Left kidney (tissue), 8 donors: Measurements from ENCODE around the gene SLC8A1. TPM values are rescaled to one million over a fixed set of nuclear protein-coding genes. Genes with fewer than 3 reads are reported as not detected.

ENCODE experiments used
- DNase-seq: peaks from one replicate; pipeline ENCODE4 v3.0.0-alpha.2; 2013
- long read RNA-seq, 8 donors: transcript quantifications; one replicate each; lab custom pipeline, GENCODE V29; 2026
- polyA plus RNA-seq: library from polyadenylated mRNA; unstranded; fragments of 120-200 nt; gene quantifications from one replicate; pipeline ENCODE4 v1.2.1, GENCODE V29; 2013; ENCODE audit not compliant: insufficient read length

SLC8A1 gene
- 73.0 TPM for polyA plus RNA-seq
- long read RNA-seq, donor 1, partial matches to known transcripts, result 18 of 20 reads
- long read RNA-seq, donor 1, other reads (novel, unspliced or antisense), result 0 of 20 reads
- long read RNA-seq, donor 2, partial matches to known transcripts, result 7 of 7 reads
- long read RNA-seq, donor 2, other reads (novel, unspliced or antisense), result 0 of 7 reads
- long read RNA-seq, donor 3, partial matches to known transcripts, result 0 of 1 reads
- long read RNA-seq, donor 3, other reads (novel, unspliced or antisense), result 0 of 1 reads
- long read RNA-seq, donor 4, result 0 reads
- long read RNA-seq, donor 5, partial matches to known transcripts, result 0 of 3 reads
- long read RNA-seq, donor 5, other reads (novel, unspliced or antisense), result 0 of 3 reads
- long read RNA-seq, donor 6, partial matches to known transcripts, result 6 of 14 reads
- long read RNA-seq, donor 6, other reads (novel, unspliced or antisense), result 7 of 14 reads
- long read RNA-seq, donor 7, partial matches to known transcripts, result 8 of 13 reads
- long read RNA-seq, donor 7, other reads (novel, unspliced or antisense), result 5 of 13 reads
- long read RNA-seq, donor 8, result 0 reads

GRCh38 chr2:40451918-40452605 lies at the start of gene SLC8A1:
Gene SLC8A1, minus strand, starts transcription at chr2:40452090.
- DNase-seq, result peak; percentile 50

DNA sequence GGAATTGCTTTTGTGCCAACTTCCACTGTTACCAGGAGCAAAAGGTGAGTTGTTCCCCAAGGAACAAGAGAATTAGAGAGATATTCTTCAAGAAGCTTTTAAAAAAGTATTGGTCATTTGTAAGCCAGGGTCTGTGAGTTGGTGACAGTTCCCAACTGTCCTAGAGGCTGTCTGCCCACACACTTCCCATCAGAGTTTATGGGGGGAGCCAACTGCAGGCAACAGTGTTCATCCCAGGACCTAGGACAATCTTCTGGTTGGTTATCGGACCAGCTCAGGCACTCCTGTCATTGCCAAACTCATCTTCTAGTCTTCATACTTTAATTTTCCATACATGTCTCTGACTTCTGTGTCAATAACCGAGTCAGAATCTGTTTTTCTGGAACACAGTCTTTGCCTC lies 47.5 kb upstream of the SLC8A1 start:
- no peak for DNase-seq

- no peak for DNase-seq
Observed at GRCh38 chr2:40497251-40497859, 45.5 kb upstream of the SLC8A1 start.

- no peak for DNase-seq
Observed at GRCh38 chr2:40489678-40489960, 37.7 kb upstream of the SLC8A1 start.

DNA sequence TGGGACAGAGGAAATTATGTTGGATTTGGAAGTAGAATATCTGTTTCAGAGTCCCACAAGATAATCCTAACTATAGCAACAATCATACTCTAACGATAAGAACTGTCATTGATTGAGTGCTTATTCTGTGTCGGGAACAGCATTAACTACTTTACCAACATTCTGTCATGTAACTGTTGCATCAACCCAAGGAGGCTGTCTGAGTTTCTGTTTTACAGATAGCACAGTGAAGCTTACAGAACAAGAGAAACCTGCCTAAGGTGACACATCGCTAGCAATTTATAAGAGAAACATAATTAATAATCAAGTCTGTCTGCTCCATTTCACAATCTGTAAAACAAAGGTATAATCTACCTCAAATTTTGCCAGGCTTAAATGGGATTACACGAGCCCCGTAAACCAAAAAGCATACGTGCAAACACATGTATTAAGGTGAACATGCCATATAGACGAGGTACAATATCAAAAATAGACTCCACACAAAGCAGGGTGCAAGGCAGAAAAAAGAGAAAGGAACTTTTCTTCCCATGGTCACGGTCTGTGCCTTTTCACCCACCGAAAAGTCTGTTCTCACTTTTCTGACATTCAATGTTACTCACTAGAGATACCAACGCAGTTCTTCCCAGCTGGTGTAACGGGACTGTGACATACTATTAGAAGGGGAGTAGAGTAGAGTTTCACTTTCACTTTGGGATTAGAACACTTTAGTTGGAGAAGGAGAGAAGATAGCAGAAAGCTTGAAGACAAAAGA lies 37.2 kb upstream of the SLC8A1 start:
- peak; percentile 36 for DNase-seq

DNA sequence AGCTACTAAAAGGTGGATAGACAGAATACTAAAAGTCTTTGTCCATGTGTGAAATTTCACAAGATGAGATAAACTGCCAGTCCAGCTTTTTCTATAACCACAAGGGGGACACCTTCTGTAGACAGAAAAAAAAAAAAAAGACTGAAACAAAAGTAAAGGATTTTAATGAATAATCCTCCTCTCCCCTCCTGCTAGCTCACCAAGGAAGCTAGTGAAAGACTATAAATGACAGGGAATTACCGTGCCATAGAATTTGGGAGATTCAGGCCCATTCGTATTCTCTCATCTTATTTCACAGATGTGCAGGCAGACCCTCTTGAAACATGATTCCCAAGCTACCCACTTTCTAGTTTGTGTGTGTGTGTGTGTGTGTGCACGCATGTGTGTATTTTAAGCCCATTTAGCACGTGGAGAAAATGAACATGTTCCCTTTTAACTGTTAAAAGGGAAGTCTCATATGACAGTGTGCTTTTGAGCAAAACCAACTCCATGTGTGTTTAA lies 36.3 kb upstream of the SLC8A1 start:
- DNase-seq, result peak; percentile 41

- DNase-seq, result peak; percentile 25
Observed at GRCh38 chr2:40487602-40488001, 35.7 kb upstream of the SLC8A1 start.

DNA sequence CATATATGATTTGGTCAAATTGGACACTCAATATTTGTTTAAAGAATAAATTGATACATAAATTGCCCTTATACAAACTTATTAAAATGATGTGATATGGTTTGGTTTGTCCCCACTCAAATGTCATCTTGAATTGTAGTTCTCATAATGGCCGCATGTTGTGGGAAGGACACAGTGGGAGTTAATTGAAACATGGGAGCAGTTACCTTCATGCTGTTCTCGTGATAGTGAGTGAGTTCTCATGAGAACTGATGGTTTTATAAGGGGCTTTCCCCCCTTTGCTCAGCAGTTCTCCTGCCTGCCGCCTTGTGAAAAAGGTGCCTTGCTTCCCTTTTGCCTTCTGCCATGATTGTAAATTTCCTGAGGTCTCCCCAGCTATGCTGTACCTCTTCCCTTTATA lies 34.0 kb upstream of the SLC8A1 start:
- no peak for DNase-seq

DNA sequence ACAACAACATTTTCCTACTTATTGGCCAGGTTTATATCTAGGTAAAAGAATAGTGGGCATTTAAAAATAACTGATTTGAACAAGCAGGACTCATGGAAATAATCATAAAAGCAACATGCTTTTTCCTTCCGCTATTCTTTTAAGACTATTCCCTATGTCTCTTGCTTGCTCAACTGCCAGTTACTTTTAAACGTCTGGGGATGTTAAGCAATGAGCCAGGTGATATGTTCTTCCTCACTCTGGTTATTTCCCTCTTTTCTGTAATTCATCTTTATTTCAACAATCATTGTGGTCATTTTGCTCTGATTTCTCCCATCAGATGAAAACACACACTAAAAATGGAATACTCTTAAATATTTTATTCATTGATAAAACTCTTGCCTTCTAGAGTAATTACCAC lies 33.4 kb upstream of the SLC8A1 start:
- DNase-seq, result no peak

DNA sequence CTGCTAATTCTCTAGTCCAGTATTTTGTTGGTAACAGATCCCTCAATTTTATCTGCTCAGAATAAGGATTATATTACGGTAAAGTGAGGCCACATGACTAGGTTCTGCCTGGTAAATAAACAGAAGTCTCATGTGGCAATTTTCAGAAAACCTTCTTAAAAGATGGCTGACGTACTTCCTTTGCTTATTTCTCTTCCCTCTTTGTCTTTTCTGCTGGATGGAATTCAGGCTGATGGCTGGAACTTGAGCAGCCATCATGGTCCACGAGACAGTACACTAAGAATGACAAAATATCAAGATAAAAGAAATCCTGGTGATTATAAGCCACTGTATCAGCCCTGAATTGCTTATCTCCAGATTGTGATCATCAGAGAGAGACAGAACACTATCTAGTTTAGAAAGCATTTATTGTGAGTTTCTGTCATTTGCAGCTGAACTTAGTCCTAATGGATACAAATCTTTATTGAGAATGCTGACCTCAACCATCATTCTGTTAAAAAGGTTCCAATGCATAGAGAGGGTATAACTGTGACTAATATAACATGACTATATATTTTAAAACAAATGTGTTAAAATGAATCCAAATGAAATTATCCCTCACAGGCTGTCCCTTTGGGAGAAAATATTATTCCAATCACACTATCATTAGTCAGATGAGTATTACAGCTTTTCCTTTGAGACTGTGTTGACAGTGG lies 31.8 kb upstream of the SLC8A1 start:
- DNase-seq, result no peak

DNA sequence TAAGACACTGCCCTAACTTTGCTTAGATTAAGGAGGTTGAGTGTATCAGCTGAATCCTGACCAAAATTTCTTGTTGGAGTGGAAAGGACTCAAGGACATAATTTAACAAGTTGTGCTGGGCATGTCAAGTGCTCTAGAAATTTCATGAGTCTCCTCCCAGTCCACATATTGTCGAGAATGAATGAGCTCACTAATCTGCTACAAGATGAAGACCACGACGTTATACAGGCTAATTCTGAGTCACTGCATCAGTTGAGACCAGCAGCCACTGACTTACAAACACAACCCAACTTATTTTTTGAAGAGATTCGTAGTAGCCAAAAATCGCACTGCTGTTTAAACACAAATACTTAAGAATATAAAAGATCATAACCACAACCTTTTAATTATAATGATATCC lies 28.7 kb upstream of the SLC8A1 start:
- no peak for DNase-seq

DNA sequence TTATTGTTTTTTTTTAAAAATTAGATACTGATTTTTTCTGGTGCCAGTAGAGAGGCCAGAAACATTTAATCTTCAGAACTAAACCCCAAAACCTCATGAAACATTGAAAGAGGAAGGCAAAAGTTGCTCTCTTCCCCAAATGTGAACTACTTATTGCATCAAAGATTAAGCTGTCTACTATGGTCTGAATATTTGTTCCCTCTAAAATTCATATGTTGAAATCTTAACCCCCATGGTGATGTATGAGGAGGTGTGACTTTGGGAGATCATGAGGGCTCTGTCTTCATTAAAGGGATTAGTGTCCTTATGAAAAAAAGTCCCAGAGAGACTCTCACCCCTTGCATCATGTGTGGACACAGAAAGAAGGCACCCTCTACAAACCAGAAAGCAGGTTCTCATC lies 28.2 kb upstream of the SLC8A1 start:
- DNase-seq, result no peak

DNA sequence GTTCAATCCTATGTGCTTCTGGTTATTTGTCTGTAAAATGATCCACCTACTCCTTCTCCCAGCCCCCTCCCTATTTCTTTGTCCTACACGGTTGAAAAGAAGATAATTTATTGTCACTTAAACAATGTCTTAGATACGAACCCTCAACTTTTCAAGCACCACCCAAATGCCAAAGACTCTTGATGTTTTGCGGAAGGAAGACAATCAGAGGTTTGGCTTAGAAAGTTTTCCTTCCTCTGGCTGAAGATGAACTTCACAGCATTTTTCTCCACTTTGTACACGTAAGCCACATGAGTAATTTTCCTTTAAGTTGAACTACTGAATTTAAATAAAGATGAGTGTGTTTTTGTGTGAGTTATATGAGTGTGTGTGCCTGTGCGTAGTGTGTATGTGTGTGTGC lies 25.5 kb upstream of the SLC8A1 start:
- no peak for DNase-seq

GRCh38 chr2:40476436-40476835 lies 24.5 kb upstream of the SLC8A1 start:
- no peak for DNase-seq

DNA sequence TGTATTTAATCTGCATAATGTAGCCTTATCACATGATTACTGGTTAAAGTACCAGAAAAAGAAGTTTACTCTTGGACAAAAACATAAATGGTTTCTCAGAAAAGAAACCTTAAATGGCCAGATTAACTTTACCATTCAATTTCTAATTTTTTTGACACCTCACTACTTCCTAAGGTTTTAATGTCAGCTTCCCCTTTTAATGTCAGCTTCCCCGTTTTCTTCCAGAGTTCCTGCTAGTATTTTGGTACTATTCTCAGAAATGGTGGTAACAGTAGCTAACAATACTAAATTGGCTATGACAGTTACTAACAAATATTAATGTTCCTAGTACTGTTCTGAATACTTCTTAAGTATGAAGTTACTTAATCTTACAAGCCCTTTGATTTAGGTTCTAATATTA lies 22.4 kb upstream of the SLC8A1 start:
- no peak for DNase-seq

DNA sequence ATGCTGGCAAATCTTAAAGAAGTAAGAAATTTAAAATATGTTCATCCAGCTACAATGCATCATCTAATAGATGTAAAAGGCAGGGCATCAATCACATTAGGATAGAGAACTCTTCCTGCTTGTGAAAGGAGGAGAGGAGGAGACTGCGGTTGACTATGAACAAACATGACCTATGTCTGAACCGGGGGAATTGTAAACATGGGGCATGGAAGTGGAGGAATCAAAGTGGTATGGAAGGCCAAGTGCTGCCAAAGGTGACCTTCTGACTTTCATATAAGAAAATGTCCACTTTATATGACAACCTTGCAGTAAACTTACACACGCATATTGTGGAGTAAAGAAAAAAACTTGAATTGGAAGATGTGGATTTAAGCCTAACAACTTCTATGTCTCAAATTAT lies 20.0 kb upstream of the SLC8A1 start:
- no peak for DNase-seq

DNA sequence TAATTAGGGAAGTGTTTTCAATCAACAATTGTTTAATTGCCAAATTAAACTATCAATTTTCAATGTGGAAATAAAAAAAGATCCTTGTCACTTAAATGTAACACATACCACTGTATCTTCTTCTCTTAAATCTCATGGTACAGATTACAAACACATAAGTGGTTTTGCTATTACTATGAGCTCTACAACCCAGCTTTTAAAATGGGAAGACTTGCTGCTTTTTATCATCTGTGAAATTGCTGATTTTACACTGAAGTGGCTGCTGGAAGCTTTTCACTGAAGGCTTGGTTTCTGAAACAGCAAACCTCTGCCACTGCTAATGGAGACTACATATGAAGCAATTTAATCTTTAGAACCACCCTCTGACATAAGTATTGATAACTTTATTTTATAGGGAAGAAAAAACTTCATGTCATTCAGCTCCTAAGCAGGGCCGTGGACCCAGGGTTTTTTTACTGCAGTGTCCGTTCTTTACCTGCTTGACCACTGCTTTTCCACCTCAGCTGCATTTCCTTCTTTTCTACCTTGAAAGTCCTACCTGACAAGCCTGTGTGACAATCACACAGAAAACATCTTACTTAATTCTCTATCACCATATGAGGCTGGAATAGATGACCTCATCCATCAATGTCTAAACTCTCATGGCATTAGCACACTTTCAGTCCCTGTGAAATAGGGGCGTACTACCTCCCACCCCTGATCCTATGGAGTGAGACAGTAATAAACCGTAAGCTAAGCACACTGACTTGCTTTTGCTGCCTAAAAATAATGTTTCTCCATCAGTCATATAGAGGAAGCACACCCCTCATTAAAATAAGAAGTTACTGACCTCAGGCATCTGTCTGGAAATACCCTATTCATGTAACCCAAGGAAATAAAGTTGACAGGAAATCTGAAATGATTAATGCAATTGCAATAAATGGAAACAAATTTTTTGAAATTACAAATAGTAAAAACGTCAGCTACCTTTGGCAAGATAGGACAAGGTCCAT lies 19.2 kb upstream of the SLC8A1 start:
- DNase-seq, result no peak

- DNase-seq, result no peak
Observed at GRCh38 chr2:40466935-40467572, 15.2 kb upstream of the SLC8A1 start.

GRCh38 chr2:40466332-40466906 lies 14.5 kb upstream of the SLC8A1 start:
- no peak for DNase-seq
